Measurements from ENCODE around the gene HSP90AA1.
"Not testable (repeated sequence)": the region's sequence is repeated elsewhere in the genome, so short reads cannot be mapped to it uniquely, and the experiment has no call there.

The HSP90AA1 gene

GRCh38 chr14:102086972-102087761 is at the start of gene HSP90AA1:
Gene HSP90AA1 (minus strand): TSS chr14:102087044. CDS start chr14:102086378, 666 bp downstream.
- ChIA-PET CTCF (interaction anchor here (1.0 to 2.7 kb wide), 4 partner anchors 10 to 75 kb away, joined by 3 to 16 read pairs (median 4); no protein-coding TSS in a partner anchor), POLR2A (interaction anchor here (0.7 to 3.2 kb wide), 4 partner anchors 8 to 228 kb away, joined by 4 to 14 read pairs (median 5); no protein-coding TSS in a partner anchor)
- peak; percentile 97 for DNase-seq (ENCODE audit: extremely low spot score)
- TF ChIP-seq CTCF (IDR thresholded peaks at IDR 0.05; ENCODE audit: control extremely low read depth, extremely low read depth, low read depth, missing control alignments): no peak

DNA sequence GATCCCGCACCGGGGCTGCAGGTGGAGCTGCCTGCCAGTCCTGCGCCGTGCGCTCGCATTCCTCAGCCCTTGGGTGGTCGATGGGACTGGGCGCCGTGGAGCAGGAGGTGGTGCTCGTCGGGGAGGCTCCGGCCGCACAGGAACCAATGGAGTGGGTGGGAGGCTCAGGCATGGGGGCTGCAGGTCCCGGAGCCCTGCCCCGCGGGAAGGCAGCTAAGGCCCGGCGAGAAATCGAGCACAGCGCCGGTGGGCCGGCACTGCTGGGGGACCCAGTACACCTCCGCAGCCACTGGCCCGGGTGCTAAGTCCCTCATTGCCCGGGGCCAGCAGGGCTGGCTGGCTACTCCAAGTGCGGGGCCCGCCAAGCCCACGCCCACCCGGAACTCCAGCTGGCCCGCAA is 48.6 kb upstream of the HSP90AA1 start:
- DNase-seq (ENCODE audit: extremely low spot score); CTCF ChIA-PET; POLR2A ChIA-PET: not testable (repeated sequence)

- ChIA-PET POLR2A (interaction anchor here (0.5 kb wide), 1 partner anchor 62 kb away, joined by 3 read pairs; no protein-coding TSS in a partner anchor), CTCF (interaction anchor here (1.1 kb wide), 1 partner anchor 33 kb away, joined by 3 read pairs; no protein-coding TSS in a partner anchor)
- DNase-seq (ENCODE audit: extremely low spot score): not testable (repeated sequence)
These were observed 47.9 kb upstream of the HSP90AA1 start for GRCh38 chr14:102134719-102135118.

DNA sequence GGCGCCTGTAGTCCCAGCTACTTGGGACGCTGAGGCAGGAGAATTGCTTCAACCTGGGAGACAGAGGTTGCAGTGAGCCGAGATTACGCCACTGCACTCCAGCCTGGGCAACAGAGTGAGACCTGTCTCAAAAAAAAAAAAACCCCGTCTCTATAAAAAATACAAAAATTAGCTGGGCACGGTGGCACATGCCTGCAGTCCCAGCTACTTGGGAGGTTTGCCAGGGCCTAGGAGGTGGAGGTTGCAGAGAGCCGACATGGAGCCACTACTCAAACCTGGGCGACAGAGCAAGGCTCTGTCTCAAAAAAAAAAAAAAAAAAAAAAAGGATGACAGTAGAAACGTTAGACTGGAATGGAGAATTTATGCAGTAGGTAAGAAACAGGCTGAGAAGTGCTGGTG is 47.2 kb upstream of the HSP90AA1 start:
- POLR2A ChIA-PET: not testable (repeated sequence)

DNA sequence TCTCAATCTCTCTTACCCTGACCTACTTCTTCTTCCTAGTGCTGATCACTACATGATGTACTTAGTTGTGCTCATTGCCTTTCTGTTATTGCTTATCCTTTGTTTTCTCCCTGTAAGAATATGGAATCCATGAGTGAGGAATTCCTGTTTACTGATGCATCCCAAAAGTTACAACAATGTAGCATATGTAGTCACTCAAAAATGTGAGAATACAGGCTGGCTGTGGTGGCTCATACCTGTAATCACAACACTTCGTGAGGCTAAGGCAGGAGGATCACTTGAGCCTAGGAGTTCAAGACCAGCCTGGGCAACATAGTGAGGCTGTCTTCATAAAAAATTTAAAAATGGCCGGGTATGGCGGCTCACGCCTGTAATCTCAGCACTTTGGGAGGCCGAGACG is 44.9 kb upstream of the HSP90AA1 start:
- DNase-seq (ENCODE audit: extremely low spot score): no peak
- ChIA-PET POLR2A (no interaction called here), CTCF (interaction anchor here (1.1 kb wide), 1 partner anchor 23 kb away, joined by 3 read pairs; no protein-coding TSS in a partner anchor)
- no peak for TF ChIP-seq CTCF (IDR thresholded peaks at IDR 0.05; ENCODE audit: control extremely low read depth, extremely low read depth, low read depth, missing control alignments)

More for the DNA sequence above, 47.2 kb upstream of the HSP90AA1 start:
- CTCF ChIA-PET: interaction anchor here (1.1 to 1.3 kb wide), 2 partner anchors 33 to 181 kb away, joined by 3 read pairs; no protein-coding TSS in a partner anchor
- not testable (repeated sequence) for DNase-seq (ENCODE audit: extremely low spot score)

- CTCF ChIA-PET: interaction anchor here (1.1 kb wide), 1 partner anchor 30 kb away, joined by 4 read pairs; no protein-coding TSS in a partner anchor
- POLR2A ChIA-PET: no interaction called here
- no peak for DNase-seq (ENCODE audit: extremely low spot score)
- no peak for TF ChIP-seq CTCF (IDR thresholded peaks at IDR 0.05; ENCODE audit: control extremely low read depth, extremely low read depth, low read depth, missing control alignments)
These were observed 40.1 kb upstream of the HSP90AA1 start for GRCh38 chr14:102126807-102127455.

DNA sequence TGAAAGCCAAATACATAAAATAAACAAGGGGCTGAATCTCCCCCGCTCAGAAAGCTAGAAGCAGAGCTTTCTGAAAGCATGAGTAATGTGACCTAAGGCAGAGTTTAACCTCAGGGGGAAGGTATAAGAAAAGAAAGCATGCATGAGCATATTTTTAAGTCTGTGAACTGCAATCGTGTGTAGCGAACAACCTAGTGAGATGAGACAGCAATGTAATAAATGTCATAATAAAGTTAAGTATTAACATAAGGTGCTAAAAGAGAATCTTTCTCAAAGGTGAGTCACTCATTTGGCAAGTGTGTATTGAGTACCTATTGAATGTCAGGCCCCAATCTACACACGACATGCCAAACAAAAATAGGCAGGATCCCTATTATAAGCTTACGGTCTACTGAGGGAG is 38.7 kb upstream of the HSP90AA1 start:
- peak; percentile 29 for DNase-seq (ENCODE audit: extremely low spot score)
- no peak for TF ChIP-seq CTCF (IDR thresholded peaks at IDR 0.05; ENCODE audit: control extremely low read depth, extremely low read depth, low read depth, missing control alignments)
- ChIA-PET POLR2A (no interaction called here), CTCF (interaction anchor here (1.1 kb wide), 1 partner anchor 29 kb away, joined by 4 read pairs; no protein-coding TSS in a partner anchor)

DNA sequence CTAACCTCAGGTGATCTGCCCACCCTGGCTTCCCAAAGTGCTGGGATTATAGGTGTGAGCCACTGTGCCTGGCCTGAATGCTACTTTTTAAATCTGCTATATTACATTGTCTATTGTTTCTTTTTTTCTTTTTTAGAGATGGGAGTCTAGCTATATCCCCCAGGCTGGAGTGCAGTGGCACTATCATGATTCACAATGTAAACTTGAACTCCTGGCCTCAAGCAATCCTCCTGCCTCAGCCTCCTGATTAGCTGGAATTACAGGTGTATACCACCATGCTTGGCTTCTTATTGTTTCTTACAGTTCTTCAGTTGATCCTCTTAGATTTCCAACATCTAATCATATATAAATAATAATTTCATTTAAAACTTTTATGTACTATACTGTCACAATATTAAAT is 37.6 kb upstream of the HSP90AA1 start:
- ChIA-PET CTCF (no interaction called here), POLR2A (interaction anchor here (0.7 kb wide), 1 partner anchor 233 kb away, joined by 5 read pairs; no protein-coding TSS in a partner anchor)
- DNase-seq (ENCODE audit: extremely low spot score): no peak
- no peak for TF ChIP-seq CTCF (IDR thresholded peaks at IDR 0.05; ENCODE audit: control extremely low read depth, extremely low read depth, low read depth, missing control alignments)

Data from GM10248 (cell line).